SW 1271 (cell line): ENCODE data around the gene BRD8.
"Not testable (repeated sequence)": the region's sequence is repeated elsewhere in the genome, so short reads cannot be mapped to it uniquely, and the experiment has no call there.

Experiments used
- DNase-seq, 2 experiments: peaks; one replicate each; lab custom pipeline; 2025; lab: John Stamatoyannopoulos, UW

Gene BRD8

DNA sequence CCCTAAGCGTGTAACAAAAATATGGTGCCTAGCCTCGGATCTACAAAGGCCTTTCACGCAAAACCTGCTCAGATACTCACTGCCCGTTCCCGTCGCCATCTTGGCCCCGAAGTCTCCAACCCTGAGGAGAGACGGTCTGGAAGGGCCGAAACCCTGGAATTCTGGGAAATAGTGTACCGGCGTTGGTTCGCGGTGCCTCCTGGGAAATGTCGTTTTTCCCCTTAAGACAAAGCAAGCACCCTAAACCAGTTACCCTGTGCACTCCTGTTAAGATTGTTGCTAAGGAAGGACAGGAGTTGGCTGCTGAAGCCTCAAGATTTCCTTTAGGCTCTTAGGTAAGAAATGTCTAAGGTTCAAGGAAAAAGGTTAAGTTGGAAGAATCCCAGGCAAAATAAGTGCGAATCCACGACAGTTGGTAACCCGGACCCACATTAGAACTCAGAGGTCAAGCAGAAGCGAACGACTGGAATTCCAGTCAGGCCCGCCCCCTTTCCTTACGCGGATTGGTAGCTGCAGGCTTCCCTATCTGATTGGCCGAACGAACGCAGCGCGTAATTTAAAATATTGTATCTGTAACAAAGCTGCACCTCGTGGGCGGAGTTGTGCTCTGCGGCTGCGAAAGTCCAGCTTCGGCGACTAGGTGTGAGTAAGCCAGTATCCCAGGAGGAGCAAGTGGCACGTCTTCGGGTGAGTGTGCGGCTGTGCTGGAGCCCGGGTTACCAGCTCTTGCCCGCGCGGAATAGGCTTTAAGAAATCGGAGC lies at the start of gene BRD8, which contains the start of gene KIF20A:
Gene BRD8, minus strand, starts transcription at position 115 of the 761 bp plus-strand sequence. Its CDS starts 16 bp downstream, at position 99.
Gene KIF20A, plus strand, starts transcription at position 597 of the 761 bp plus-strand sequence. CDS start 569 bp downstream, outside the sequence.
- peak; percentile 93 to 100 for DNase-seq

DNA sequence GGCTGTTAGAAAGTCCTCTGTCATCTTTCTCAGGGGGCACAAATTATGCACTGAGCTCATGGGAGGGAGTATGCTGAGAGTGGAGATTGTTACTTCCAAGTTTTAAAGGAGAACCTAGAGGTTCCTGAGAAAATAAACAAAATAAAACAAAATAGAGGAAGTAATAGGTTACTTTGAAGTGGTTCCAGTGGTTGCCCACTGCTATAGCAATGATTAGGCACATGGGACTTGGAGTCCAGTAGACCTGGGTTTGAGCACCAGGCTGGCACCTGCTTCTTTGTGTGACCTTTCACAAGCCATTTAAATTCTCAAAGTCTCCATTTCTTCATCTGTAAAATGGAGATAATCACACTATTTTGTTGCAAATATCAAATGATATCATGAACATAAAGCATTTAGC lies 48.5 kb upstream of the BRD8 start:
- no peak for DNase-seq

- no peak for DNase-seq
Measured at GRCh38 chr5:138224712-138225111, 46.3 kb upstream of the BRD8 start.

DNA sequence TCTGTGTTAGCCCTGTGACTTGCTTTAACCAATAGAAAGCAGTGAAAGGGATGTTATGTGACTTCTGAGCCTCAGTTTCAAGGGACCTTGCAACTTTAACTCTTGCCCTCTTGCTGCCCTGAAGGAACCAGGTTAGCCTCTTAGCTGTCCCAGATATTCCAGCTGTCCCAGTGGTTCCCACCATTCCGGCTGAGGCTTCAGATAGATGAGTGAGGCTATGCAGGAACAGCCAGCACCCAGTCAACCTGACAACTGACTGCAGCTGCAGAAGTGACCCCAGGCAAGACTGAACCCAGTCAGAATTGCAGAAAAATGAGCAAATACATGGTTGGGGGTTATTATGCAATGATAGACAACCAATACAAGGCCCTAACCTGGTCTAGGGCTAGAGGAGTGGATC lies 45.1 kb upstream of the BRD8 start:
- DNase-seq: no peak

GRCh38 chr5:138216799-138217198 lies 38.4 kb upstream of the BRD8 start:
- DNase-seq: no peak

DNA sequence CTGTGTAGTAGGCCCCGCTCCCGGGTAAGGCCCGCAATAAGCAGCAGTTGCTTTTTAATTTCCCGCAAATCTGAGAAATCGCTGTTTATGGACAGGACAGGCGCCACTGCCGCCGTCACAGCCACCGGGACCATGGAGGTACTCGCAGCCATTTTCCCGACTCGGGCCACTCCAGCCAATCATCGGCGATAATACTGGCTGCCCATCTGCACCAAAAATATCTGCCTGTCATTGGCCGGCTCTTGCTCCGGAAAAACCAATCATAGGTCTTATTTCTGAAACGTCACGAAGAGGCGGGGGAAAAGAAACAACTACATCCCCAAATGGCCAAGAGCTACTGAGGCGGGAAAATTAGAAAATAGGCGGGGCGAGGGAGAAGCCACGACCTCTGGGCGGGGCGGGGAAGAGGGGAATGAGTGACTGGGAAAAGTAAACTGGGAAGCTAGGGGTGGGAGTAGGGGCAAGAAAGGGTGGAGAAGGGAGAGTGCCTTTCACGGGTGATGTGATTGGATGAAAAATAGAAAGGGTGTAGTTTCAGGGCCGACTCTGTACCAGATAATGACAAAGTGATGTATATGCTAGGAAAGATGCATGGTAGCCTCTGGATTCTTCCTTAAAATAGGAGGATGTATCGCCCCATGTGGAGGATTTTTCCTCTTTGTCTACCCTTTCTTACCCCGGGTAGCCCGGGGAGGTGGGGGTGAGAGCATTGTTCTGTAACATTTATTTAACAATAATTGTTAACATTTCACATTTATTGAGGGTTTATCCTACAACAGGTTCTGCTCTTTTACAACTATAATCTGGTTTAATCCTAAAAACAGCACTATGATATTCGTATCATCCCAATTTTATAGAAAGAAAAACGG lies 35.0 kb upstream of the BRD8 start, which contains the start of gene CDC23:
Gene CDC23, minus strand, starts transcription at position 163 of the 869 bp plus-strand sequence. Its CDS starts 11 bp downstream, at position 152.
- peak; percentile 98 to 99 for DNase-seq

GRCh38 chr5:138212828-138213160 lies 34.4 kb upstream of the BRD8 start:
- DNase-seq: no peak

- DNase-seq: no peak
Measured at GRCh38 chr5:138210985-138211384, 32.6 kb upstream of the BRD8 start.

GRCh38 chr5:138193859-138194258 lies 15.4 kb upstream of the BRD8 start:
- not testable (repeated sequence) for DNase-seq

- no peak for DNase-seq
Measured at GRCh38 chr5:138192826-138193225, 14.4 kb upstream of the BRD8 start.

DNA sequence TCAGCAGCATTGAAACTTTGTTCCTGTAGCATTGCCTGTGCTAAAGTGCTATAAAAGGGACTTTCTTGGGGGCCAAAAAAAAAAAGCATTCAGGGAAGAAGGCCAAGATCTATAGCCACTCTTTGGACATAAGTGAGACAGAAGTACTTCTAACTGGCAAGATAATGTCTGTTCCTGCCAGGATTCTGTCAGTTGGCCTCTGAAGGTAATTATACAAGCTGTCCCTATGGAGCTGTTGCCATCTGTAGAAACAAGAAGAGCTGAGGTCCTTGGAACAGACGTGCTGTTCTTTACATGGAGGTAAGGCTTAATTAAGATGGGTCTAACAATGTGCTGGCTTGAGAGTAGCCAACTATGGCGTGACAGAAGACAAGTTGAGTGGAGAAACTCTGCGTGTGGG lies 10.2 kb upstream of the BRD8 start:
- DNase-seq: no peak

DNA sequence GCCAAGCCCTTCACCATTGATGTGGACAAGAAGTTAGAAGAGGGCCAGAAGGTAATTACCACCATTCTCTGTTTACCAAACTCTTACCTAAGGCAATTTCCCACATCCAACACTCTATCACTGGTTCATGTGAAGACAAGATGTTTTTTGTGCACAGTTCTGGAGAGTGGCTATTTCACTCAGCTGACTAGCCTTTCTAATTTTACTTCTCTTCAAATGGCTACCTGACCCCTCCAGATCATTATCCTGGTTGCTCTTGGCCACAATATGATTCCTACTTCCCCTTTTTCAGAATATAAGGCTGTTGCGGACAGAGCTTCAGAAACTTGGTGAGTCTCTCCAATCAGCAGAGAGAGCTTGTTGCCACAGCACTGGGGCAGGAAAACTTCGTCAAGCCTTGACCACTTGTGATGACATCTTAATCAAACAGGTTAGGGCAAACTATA lies 7.6 kb upstream of the BRD8 start:
- no peak for DNase-seq

DNA sequence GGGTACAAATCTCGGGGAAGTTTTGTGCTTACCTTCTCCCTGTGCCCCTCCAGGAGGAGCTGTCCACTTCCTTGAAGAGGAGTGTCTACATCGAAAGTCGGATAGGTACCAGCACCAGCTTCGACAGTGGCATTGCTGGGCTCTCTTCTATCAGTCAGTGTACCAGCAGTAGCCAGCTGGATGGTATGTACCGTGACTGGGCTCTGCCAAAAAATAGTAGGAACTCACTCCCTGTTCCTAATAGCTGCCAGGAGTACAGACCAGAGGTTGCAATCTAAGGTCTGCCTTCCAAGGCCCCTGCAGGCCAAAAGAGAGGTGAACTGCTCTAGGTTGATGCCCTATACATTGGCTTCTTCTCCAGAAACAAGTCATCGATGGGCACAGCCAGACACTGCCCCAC lies 4.4 kb upstream of the BRD8 start:
- DNase-seq: no peak

- DNase-seq: no peak
Measured at GRCh38 chr5:138180841-138181240, 2.4 kb upstream of the BRD8 start.

GRCh38 chr5:138180183-138180782 lies 1.9 kb upstream of the BRD8 start:
- peak; percentile 57 to 83 for DNase-seq

DNA sequence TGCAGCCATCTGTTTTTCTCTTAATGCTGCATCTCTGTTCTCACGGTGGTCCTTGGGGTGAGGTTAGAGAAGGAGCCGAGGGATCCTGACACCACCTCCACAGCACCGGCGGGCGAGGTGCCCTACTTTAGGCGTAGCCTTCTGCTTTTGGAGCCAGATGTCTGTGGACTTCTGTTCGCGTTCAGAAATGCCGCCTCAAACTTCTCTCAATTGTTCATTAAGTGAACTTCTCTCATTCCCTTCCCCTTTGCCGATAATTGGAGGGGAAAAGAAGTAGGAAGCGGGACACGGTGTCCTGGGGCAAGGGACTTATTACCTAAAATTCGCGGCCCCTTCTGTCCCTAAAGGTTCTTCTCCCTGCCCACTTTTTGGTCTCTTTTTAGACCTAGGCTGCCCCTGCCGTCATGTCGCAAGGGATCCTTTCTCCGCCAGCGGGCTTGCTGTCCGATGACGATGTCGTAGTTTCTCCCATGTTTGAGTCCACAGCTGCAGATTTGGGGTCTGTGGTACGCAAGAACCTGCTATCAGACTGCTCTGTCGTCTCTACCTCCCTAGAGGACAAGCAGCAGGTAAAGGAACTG lies 937 bp upstream of the BRD8 start:
- no peak for DNase-seq

GRCh38 chr5:138177941-138178515 lies 402 bp downstream of the BRD8 start:
- peak; percentile 24 to 65 for DNase-seq

DNA sequence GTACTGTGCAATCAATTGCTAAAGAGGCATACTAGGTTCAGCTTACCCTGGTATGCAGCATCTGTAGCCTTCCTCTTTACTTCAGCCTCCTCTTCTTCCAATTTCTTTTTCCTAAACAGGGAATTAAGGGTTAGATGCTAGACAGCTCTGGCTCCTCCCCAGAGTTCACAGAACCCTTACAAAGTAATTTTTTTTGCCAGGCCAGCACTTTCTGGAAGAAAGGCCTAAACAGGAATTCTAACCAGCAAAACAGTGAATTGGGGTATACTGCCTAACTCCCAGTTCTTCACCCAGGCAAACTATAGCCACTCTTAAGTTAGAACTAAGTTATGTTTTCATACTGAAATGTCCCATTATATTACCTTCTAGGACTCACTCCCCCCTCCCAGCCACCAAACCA lies 8.1 kb downstream of the BRD8 start:
- DNase-seq: no peak

GRCh38 chr5:138169124-138169523 lies 9.3 kb downstream of the BRD8 start:
- no peak for DNase-seq

DNA sequence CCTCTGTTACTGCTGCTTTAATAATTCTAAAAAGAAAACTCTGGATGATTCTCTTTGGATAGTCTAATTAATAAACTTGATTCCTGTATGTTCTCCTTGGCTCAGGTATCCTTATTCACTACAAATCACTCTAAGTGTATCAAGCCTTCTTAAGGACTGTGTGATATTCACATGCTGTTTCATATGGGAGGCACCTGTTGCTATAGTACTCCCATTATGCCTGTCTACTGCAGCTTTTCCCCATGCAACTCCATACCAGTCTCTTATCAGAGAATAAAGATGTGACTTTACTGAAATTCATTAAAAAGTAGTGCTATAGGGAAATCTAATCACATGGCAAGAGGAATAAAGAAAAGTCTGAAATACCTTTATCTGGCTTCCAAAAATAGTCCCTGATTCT lies 14.7 kb downstream of the BRD8 start:
- DNase-seq: no peak

DNA sequence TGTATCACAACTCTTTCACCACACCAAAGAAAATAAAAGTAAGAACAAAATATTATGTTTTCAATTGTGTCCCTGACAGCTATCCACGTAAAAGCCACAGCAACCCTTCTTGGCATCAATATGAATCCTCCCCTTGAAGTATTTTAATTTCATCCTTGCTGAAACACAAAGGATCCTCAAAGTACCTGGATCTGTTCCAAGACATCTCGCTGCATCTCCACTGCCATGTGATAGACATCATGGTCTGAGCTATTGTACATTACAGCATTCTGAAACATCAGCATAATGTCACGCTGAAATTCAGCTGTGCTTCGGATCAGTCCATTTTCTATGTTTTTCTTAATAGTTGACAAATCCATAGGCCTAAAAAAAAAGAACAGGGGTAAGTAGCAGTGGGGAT lies 17.7 kb downstream of the BRD8 start:
- no peak for DNase-seq

- no peak for DNase-seq
Measured at GRCh38 chr5:138159666-138160065, 18.8 kb downstream of the BRD8 start.
